ENCODE measurements around the gene DOCK1. TPM values are rescaled to one million over a fixed set of nuclear protein-coding genes. Genes with fewer than 3 reads are reported as not detected.

DOCK1 gene
- total RNA-seq, 1 experiment from 2014 or later = 40.0 TPM

DNA sequence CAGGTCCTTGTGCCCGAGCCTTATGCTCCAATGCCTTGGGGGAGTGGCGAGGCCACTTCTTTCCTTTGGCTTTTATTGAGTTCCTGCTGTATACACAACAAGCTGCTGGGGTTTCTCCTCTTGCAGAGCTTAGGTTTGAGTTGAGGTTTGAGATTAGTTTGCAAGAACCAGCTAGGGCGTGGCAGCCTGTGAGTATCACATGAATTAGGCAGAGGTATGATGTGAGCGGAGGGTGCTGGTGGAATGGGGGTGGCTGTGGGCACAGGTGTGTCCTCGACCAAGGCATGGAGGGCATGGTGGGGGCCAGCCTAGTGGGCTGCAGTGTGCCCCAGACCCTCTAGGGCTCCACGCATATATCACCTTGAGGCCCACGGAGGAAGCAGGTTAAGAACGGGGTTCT is 123.3 kb downstream of the DOCK1 start:
- no peaks in the 10 kb centered on the region for H3K4me1 Mint-ChIP-seq (ENCODE audit: insufficient read depth, unreplicated experiment)
- peaks cover 66% of the 10 kb centered on the region for H3K36me3 Mint-ChIP-seq (ENCODE audit: insufficient read depth, unreplicated experiment)
- no peak for DNase-seq (ENCODE audit: unreplicated experiment)
- H3K27me3 Mint-ChIP-seq (ENCODE audit: insufficient read depth, unreplicated experiment) = no peaks in the 10 kb centered on the region
- no peak overlapping the region for H3K27ac Mint-ChIP-seq (ENCODE audit: low read depth, unreplicated experiment)
- H3K4me3 Mint-ChIP-seq (ENCODE audit: unreplicated experiment) = no peak overlapping the region
- POLR2A ChIA-PET = interaction anchor here (0.7 kb wide), 1 partner anchor 15 kb away, joined by 3 read pairs; no protein-coding TSS in a partner anchor
- CTCF ChIA-PET = interaction anchor here (1.1 to 1.3 kb wide), 2 partner anchors 9 to 12 kb away, joined by 3 read pairs; no protein-coding TSS in a partner anchor
- no peaks in the 10 kb centered on the region for H3K9me3 Mint-ChIP-seq (ENCODE audit: unreplicated experiment)
- intact Hi-C loops (cut with micrococcal nuclease) = no loop called here
- TF ChIP-seq, protein P1, sequence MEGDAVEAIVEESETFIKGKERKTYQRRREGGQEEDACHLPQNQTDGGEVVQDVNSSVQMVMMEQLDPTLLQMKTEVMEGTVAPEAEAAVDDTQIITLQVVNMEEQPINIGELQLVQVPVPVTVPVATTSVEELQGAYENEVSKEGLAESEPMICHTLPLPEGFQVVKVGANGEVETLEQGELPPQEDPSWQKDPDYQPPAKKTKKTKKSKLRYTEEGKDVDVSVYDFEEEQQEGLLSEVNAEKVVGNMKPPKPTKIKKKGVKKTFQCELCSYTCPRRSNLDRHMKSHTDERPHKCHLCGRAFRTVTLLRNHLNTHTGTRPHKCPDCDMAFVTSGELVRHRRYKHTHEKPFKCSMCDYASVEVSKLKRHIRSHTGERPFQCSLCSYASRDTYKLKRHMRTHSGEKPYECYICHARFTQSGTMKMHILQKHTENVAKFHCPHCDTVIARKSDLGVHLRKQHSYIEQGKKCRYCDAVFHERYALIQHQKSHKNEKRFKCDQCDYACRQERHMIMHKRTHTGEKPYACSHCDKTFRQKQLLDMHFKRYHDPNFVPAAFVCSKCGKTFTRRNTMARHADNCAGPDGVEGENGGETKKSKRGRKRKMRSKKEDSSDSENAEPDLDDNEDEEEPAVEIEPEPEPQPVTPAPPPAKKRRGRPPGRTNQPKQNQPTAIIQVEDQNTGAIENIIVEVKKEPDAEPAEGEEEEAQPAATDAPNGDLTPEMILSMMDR (IDR thresholded peaks at IDR 0.05; ENCODE audit: unreplicated experiment) = no peak
- no TSS peak for BruUV-seq (replicated peaks)

DNA sequence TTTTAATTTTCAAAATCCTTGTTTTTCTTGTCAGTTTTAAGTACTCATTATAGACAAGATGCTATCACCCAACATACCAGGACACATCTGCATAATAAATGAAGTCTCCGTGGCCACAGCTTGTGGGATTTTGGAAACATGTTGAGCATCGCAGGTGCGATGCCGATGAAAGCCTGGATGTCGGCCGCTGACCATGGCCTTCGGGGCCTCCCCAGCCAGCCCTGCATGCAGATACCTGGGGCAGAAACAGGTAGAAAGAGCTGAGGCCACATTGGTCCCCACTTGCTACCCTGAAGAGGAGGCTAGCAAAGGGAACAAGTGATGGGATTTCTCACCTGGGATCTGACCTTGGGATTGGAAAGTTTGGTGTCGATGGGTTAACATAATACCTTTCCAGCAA is 123.8 kb downstream of the DOCK1 start:
- TF ChIP-seq, protein P1 (IDR thresholded peaks at IDR 0.05; ENCODE audit: unreplicated experiment) = no peak
- Mint-ChIP-seq H3K27me3 (ENCODE audit: insufficient read depth, unreplicated experiment) (no peaks in the 10 kb centered on the region), H3K4me3 (ENCODE audit: unreplicated experiment) (no peak overlapping the region), H3K9me3 (ENCODE audit: unreplicated experiment) (no peaks in the 10 kb centered on the region), H3K36me3 (ENCODE audit: insufficient read depth, unreplicated experiment) (peaks cover 61% of the 10 kb centered on the region), H3K4me1 (ENCODE audit: insufficient read depth, unreplicated experiment) (peaks cover 4% of the 10 kb centered on the region), H3K27ac (ENCODE audit: low read depth, unreplicated experiment) (no peak overlapping the region)
- DNase-seq (ENCODE audit: unreplicated experiment) = no peak
- intact Hi-C loops (cut with micrococcal nuclease) = no loop called here
- CTCF ChIA-PET = interaction anchor here (1.1 to 1.3 kb wide), 2 partner anchors 10 to 13 kb away, joined by 3 read pairs; no protein-coding TSS in a partner anchor
- POLR2A ChIA-PET = interaction anchor here (0.7 kb wide), 1 partner anchor 15 kb away, joined by 3 read pairs; no protein-coding TSS in a partner anchor
- BruUV-seq (replicated peaks) = no TSS peak

DNA sequence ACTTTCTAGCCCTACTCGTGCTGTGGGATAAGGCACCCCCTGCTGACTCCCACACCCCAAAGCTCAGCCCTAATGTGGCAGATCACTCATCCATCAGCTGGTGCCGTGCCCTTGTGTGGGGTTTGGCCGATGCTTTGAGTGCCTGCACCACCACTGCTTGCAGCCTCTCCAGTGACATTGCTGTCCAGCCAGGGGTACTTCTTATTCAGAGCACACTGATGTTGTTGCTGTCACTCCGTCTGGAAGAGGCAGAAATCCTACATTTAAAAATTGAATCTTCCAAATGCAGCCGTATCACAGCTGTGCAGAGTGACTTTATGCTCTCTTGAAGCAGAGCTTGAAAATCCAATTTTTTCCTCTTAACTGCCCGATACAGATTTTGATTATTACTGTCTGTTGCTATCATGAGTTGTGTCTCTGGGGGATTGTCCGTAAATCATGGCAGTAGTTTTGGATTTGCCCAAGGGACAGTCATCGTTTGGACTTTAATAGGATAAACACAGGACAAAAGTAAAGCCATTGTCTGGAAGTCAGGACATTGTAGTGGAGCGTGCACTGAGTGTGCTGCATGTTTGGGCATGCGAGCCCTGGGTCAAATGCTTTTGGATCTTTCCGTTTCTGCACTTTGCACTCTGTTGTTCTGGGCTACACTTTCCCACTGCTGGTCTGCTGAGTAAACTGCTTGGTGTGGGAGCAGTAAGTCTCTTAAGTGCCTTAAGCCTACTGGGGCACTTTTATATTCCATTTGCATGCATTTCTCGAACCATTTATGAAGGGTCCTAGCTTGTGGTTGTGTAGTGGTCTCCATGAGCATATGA is 128.2 kb downstream of the DOCK1 start:
- intact Hi-C loops (cut with micrococcal nuclease) = no loop called here
- POLR2A ChIA-PET = no interaction called here

DNA sequence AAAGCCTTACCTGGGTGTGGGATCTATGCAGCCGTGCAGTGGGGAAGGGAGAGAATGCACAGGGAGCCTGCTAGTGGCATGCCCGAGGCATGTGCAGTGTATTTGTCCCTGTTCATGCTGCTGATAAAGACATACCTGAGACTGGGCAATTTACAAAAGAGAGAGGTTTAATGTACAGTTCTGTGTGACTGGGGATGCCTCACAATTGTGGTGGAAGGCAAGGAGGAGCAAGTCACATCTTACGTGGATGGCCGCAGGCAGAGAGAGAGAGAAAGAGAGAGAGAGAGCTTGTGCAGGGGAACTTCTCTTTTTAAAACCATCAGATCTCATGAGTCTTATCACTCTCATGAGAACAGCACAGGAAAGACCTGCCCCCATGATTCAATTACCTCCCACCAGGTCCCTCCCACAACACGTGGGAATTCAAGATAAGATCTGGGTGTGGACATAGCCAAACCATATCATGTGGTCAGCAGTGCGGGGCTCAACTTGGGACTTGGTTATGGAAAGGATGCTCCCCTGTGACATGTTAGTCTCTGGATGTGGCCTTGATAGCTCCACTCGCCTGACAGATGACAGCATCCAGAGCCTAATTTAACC is 128.9 kb downstream of the DOCK1 start:
- no peak overlapping the region for H3K4me3 Mint-ChIP-seq (ENCODE audit: unreplicated experiment)
- POLR2A ChIA-PET = no interaction called here
- H3K27me3 Mint-ChIP-seq (ENCODE audit: insufficient read depth, unreplicated experiment) = no peaks in the 10 kb centered on the region
- intact Hi-C loops (cut with micrococcal nuclease) = no loop called here
- no peaks in the 10 kb centered on the region for H3K9me3 Mint-ChIP-seq (ENCODE audit: unreplicated experiment)
- DNase-seq (ENCODE audit: unreplicated experiment) = no peak
- H3K27ac Mint-ChIP-seq (ENCODE audit: low read depth, unreplicated experiment) = peak overlapping the region; percentile 75
- H3K4me1 Mint-ChIP-seq (ENCODE audit: insufficient read depth, unreplicated experiment) = peaks cover 7% of the 10 kb centered on the region
- BruUV-seq (replicated peaks) = no TSS peak
- peaks cover 55% of the 10 kb centered on the region for H3K36me3 Mint-ChIP-seq (ENCODE audit: insufficient read depth, unreplicated experiment)
- TF ChIP-seq, protein P1 (IDR thresholded peaks at IDR 0.05; ENCODE audit: unreplicated experiment) = no peak
- CTCF ChIA-PET = interaction anchor here (0.6 kb wide), 2 partner anchors 40 to 1045 kb away, joined by 3 read pairs; no protein-coding TSS in a partner anchor

More for the DNA sequence above, 128.2 kb downstream of the DOCK1 start:
- H3K27ac Mint-ChIP-seq (ENCODE audit: low read depth, unreplicated experiment) = peak overlapping the region; percentile 75
- H3K4me3 Mint-ChIP-seq (ENCODE audit: unreplicated experiment) = no peak overlapping the region
- CTCF ChIA-PET = interaction anchor here (0.7 kb wide), 1 partner anchor 328 kb away, joined by 3 read pairs; no protein-coding TSS in a partner anchor
- H3K36me3 Mint-ChIP-seq (ENCODE audit: insufficient read depth, unreplicated experiment) = peaks cover 55% of the 10 kb centered on the region
- no peaks in the 10 kb centered on the region for H3K9me3 Mint-ChIP-seq (ENCODE audit: unreplicated experiment)
- H3K27me3 Mint-ChIP-seq (ENCODE audit: insufficient read depth, unreplicated experiment) = no peaks in the 10 kb centered on the region
- no TSS peak for BruUV-seq (replicated peaks)
- TF ChIP-seq, protein P1 (IDR thresholded peaks at IDR 0.05; ENCODE audit: unreplicated experiment) = no peak
- peaks cover 7% of the 10 kb centered on the region for H3K4me1 Mint-ChIP-seq (ENCODE audit: insufficient read depth, unreplicated experiment)
- no peak for DNase-seq (ENCODE audit: unreplicated experiment)
